MM.1S (cell line): Measurements from ENCODE around the gene POLE2.
"Not testable (repeated sequence)": the region's sequence is repeated elsewhere in the genome, so short reads cannot be mapped to it uniquely, and the experiment has no call there.

Source experiments
- EZH2phosphoT487 ChIP-seq: fragments of 300-600 bp; sonication (generic); IDR thresholded peaks from 2 replicates; pipeline ENCODE4 v1.6.1; 2018; ENCODE audit warnings: antibody characterized with exemption, low read length
- TF ChIP-seq, protein P1 (sequence below): fragments of 300-600 bp; sonication (generic); IDR thresholded peaks from 2 replicates; pipeline ENCODE4 v1.5.1; 2016; ENCODE audit warnings: antibody characterized with exemption, low read length, mixed read lengths

DNA sequence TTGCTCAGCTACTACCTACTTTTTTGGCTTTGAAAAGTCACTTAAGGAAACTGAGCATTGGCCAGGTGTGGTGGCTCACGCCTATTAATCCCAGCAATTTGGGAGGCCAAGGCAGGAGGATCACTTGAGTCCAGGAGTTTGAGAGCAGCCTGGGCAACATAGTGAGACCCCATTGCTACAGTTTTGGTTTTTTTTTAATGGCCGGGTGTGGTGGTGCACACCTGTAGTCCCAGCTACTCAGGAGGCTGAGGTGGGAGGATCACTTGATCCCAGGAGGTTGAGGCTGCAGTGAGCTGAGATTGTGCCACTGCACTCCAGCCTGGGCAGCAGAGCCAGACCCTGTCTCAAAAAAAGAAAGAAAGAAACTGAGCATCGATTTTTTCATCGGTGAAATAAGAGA lies 47.7 kb upstream of the POLE2 start:
- TF ChIP-seq, protein P1, sequence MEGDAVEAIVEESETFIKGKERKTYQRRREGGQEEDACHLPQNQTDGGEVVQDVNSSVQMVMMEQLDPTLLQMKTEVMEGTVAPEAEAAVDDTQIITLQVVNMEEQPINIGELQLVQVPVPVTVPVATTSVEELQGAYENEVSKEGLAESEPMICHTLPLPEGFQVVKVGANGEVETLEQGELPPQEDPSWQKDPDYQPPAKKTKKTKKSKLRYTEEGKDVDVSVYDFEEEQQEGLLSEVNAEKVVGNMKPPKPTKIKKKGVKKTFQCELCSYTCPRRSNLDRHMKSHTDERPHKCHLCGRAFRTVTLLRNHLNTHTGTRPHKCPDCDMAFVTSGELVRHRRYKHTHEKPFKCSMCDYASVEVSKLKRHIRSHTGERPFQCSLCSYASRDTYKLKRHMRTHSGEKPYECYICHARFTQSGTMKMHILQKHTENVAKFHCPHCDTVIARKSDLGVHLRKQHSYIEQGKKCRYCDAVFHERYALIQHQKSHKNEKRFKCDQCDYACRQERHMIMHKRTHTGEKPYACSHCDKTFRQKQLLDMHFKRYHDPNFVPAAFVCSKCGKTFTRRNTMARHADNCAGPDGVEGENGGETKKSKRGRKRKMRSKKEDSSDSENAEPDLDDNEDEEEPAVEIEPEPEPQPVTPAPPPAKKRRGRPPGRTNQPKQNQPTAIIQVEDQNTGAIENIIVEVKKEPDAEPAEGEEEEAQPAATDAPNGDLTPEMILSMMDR, result not testable (repeated sequence)
- TF ChIP-seq EZH2phosphoT487, result not testable (repeated sequence)
